Measurements from ENCODE around the gene OSBPL5.

DNA sequence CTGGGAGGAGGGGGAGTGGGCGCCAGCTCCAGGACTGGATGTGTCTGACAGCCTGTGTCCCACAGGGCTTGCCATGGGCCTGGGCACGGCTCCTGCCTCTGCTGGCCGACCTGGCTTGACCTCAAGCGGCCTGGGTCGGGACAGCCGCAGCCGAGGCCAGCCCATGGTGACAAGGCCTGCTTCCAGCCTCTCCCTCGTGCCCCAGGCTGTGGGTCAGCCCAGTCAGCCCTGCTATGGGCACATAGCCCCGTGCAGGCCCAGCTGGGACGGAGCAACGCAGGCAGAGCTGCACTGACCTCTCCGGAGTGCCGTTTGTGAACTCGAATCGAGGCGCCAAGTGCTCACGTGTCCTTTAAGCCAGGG, 17.9 kb downstream of the OSBPL5 start:
- TF ChIP-seq, protein P1, sequence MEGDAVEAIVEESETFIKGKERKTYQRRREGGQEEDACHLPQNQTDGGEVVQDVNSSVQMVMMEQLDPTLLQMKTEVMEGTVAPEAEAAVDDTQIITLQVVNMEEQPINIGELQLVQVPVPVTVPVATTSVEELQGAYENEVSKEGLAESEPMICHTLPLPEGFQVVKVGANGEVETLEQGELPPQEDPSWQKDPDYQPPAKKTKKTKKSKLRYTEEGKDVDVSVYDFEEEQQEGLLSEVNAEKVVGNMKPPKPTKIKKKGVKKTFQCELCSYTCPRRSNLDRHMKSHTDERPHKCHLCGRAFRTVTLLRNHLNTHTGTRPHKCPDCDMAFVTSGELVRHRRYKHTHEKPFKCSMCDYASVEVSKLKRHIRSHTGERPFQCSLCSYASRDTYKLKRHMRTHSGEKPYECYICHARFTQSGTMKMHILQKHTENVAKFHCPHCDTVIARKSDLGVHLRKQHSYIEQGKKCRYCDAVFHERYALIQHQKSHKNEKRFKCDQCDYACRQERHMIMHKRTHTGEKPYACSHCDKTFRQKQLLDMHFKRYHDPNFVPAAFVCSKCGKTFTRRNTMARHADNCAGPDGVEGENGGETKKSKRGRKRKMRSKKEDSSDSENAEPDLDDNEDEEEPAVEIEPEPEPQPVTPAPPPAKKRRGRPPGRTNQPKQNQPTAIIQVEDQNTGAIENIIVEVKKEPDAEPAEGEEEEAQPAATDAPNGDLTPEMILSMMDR (conservative IDR thresholded peaks at IDR 0.05 in 1 of 2, IDR thresholded peaks at IDR 0.05 in 1 of 2; ENCODE audit: low read depth in 1 of 2, low read length in 2 of 2): no peak
- TF ChIP-seq EZH2 (IDR thresholded peaks at IDR 0.05; ENCODE audit: low read length, missing control alignments): no peak
